Activated T-helper 1 cell treated with anti-CD3 and anti-CD28 coated beads, Interleukin-2, amount 50 U/mL, for 16 hours (primary cell): Measurements from ENCODE around the gene TP53INP2.
"Not testable (repeated sequence)": the region's sequence is repeated elsewhere in the genome, so short reads cannot be mapped to it uniquely, and the experiment has no call there.

Experiments used
- DNase-seq, 2 donors: peaks; one replicate each; pipeline ENCODE4 v3.0.0-alpha.2; 2020; ENCODE audit warnings: low read depth in 1 of 2, low spot score in 1 of 2

Gene TP53INP2

GRCh38 chr20:34720266-34720665 is 16.1 kb downstream of the TP53INP2 start:
- no peak for DNase-seq

DNA sequence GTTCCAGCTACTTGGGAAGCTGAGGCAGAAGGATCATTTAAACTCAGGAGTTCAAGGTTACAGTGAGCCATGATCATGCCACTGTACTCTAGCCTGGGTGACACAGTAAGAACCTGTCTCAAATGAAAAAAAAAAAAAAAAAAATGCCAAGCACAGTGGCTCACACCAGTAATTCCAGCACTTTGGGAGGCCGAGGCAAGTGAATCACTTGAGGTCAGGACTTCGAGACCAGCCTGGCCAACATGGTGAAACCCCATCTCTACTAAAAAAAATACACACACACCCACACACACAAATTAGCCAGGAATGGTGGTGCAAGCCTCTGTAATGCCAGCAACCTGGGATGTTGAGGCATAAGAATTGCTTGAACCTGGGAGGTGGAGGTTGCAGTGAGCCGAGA is 18.4 kb downstream of the TP53INP2 start:
- DNase-seq: not testable (repeated sequence)

DNA sequence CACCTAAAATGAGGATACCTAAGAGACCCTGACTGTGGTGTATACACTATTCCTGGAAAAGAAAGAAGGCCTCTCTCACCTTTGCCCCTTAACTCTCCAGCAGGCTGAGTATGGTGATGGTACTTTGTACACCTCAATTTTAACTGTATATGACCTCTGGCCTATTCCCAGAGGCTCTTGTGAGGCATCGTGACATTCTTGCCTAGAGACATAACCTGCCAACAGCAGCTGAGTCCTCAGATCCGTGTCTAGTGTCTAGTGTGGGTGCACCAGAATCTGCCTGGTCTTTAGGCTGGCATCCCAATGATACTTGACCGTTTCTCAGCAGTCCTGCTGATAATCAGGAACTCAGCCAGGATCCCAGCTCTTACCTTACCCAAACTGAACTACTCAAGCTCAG is 20.0 kb downstream of the TP53INP2 start:
- no peak for DNase-seq

- DNase-seq: no peak
These were observed 25.3 kb downstream of the TP53INP2 start for GRCh38 chr20:34729416-34729815.

DNA sequence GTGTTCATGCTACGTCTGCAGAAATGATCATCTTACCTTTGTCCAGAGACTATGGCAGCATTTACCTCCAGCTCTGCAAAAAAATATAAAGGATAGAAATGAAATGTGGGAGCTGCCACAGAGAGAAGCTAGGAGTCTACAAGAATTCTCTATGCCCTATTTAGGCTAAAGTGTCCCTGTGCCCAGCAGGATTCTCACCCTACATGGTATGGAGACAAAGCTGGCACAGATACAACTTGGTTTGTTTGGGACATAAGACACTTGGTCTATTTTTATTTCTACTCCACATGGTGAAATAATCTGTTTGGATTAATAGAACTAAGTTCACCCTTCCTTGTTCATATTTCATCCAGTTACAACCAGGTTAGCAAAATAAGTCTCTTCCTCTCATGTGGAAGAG is 28.4 kb downstream of the TP53INP2 start:
- DNase-seq: no peak

DNA sequence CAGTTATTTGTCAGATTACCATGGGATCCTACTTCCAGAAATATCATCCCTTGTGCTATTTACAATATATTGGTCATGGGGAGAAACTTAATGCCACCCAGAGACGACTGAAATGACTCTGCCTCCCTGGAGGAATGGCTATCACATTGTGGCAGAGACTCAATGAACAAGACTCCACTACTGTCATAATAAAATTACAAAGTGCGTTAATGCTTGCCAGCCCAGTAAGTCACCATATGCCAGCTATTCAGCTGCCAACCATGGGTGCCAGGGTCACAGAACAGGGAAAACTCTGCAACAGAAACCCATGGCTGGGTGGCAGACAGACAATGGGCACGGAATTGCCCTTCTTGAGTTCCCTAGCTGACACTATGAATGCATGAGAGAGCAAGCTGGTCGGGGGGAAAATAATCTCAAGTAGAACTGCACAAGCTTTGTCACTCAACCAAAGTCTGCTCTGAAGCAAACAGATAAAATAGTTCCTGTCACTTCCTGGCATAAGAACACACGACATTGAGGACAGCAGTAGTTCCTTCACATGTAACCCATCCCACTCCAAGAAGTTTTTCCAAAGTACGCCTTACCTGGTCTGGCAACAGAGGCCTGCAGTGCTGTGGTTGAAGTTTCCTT is 32.1 kb downstream of the TP53INP2 start:
- DNase-seq: no peak

GRCh38 chr20:34743039-34743438 is 38.9 kb downstream of the TP53INP2 start:
- DNase-seq: no peak

GRCh38 chr20:34744340-34744739 is 40.2 kb downstream of the TP53INP2 start:
- no peak for DNase-seq

GRCh38 chr20:34744847-34745246 is 40.7 kb downstream of the TP53INP2 start:
- DNase-seq: no peak

DNA sequence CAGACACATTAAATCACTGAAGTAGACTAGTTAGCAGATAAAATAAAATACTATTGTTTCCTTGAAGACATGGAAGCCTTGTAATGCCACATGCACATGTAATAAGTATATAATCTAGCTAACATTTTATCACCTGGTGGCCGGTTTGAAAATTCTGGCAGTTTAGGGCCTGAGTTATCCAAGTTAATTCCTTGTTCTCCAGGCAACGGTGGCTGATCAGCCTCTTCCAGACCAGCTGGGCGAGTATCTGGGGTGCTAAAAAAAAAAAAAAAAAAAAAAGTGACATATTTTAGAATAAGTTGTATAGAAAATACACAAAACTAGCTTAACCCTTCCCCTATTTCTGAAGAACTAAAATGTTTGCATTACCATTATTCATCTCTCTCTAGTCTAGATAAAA is 42.5 kb downstream of the TP53INP2 start:
- no peak for DNase-seq

DNA sequence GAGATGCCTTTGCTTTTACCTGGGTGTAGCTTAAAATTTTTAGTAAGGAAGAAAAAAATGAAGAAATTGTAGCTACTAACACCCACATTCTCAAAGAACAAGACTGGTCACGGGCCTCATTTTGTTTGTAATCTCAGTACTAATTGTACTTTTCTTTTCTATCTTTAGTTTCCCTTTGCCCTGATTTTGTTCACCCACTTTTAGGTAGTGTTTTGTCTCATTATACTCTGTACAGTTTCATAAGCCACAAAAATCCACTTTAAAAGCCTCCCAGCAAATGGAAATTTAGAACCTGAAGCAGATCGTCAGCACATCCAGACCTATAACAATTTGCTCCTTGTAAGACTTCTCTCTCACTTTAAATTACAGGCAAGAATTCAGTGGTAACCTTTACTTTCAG is 43.3 kb downstream of the TP53INP2 start:
- DNase-seq: no peak

DNA sequence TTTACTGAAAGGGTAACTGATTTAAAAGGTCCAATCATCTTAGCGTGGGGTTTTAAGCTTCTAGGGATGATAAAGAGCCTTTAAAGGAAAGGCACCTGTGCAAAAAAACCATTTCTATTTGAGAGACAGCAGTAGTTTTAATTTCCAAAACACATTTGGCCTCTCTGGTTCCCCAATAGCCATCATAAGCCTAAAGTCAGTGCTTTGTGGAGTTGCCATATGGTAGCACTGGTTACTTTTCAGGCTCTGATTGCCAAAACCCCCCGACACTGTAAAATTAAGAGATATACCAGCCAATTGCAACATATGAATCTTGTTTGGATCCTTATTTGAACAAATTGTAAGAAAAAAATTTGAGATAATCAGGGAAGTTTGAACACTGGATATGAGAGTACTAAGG is 44.6 kb downstream of the TP53INP2 start:
- no peak for DNase-seq

DNA sequence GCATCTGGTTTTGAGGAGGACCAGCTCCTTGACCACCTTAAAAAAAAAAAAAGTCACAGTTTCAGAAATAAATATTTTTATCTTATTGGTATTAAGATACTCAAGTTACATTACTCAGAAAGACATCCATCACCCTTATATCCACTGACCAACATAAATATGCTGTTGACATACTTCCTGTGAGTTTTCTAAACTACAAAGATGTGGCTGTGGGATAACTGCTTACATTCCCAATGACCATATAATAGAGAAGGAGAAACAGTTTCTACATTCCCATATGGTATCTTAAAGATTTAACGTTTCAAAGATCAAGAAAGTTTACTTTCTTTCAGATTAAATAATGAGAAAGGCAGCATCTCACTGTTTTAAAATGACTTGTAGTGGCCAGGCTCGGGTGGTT is 46.3 kb downstream of the TP53INP2 start:
- no peak for DNase-seq

DNA sequence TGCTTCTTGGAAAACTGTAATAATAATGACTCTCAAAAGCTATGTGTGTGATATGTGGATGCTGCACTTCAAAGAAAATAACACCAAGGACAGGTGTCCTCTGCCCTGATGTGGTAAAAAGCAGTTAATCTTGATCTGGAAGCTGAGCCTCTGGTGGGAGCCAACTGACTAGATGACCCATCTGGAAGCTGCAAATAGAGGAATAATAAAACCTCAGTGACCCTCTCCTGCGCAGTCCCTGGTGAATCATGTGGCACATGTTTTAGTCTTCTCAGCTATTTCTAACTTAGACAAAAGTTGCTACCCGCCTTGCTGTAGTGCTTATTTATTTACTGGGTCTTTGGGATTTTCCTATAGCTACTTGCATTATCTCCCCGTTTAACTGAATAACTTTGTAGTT is 47.3 kb downstream of the TP53INP2 start:
- DNase-seq: no peak

DNA sequence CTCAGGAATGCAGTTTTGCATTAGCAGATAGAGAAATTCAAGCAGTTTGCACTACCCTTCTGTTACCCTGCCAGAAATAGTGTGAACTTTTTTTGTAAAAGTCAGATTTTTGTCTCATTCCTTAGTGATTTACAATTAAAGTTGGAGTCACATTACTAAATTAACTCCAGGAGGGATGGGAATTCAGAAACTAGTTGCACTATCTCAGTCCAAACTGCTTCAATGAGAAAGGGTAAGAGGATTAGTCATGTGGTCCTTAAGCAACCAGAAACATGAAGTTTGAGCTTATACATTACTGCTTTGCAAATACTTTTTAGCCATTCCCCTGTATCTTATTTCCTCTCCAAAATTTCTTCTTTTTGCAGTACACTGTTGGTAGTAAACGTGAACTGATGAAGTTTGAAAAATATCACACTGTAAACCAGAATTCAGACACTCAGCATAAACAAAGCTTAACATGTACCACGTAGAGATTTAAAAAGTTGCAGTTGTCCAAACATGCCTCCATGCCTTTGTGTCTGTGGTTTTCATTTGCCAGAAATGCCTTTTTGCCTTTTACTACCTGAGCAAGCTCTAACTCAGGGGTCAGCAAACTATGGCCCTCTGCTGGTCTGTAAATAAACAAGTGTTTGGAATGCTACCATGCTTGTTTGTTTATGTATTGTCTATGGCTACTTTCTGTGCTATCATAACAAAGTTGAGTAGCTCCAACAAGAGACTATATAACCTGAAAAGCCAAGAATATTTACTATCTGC is 49.7 kb downstream of the TP53INP2 start:
- DNase-seq: no peak

DNA sequence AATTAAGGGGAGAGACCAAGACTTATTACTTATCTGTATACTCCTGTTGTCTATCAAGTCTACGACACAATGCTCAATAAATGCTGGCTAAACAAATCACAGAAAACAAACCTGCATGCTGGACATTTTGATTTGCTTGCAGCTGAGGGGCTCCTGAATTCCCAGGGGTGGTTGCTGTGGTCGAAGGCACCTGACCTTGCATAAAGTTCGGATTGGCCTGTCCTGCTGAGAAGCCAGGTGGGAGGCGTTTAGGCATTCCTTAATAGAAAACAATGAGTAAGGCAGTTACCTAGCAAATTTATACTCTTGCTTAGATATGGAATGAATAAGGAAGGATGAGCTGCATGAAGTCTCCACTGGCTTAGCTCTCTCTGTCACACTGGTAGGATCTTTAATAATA is 50.5 kb downstream of the TP53INP2 start:
- DNase-seq: no peak

DNA sequence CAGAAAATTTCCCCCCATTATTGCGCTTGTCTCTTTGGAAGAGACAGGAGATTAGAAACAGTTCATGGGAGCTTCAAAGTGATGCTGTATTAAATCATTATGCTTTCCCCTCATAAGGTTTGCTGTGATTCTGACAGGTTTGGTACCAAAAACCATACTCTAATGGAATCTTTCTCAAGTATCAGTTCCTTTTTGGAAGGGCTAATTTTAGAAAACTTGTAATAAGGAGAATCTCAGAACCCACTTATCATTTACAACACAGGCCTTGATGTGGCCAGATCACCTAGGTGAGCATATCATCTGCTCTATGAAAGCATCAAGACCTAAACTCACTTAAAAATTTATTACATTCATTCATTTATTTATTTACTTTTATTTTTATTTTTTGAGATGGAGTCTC is 51.2 kb downstream of the TP53INP2 start:
- no peak for DNase-seq

- DNase-seq: no peak
These were observed 57.9 kb downstream of the TP53INP2 start for GRCh38 chr20:34762031-34762555.
